Liver (tissue), 9 donors: Measurements from ENCODE around the gene SLC2A10. TPM values are rescaled to one million over a fixed set of nuclear protein-coding genes. Genes with fewer than 3 reads are reported as not detected.

Experiments used
- DNase-seq: peaks from one replicate; pipeline ENCODE4 v3.0.0-alpha.2; 2017; ENCODE audit warnings: low spot score
- H3K27ac ChIP-seq, 2 donors: one replicate each; pipeline ENCODE4 v1.7.0; 2013; ENCODE audit warnings: inconsistent platforms in 2 of 2, low read length in 2 of 2, control low read depth in 1 of 2, low read depth in 1 of 2, mild to moderate bottlenecking in 1 of 2
- H3K27me3 ChIP-seq, 4 donors: one replicate each; pipeline versions ENCODE4 v1.6.1 to v1.7.0; 2013; ENCODE audit warnings: low read length in 3 of 4, inconsistent platforms in 1 of 4, mild to moderate bottlenecking in 1 of 4, moderate library complexity in 1 of 4; ENCODE audit not compliant: control insufficient read depth in 4 of 4, insufficient read depth in 4 of 4
- H3K36me3 ChIP-seq, 4 donors: one replicate each; pipeline versions ENCODE4 v1.6.1 to v1.7.0; 2013; ENCODE audit warnings: low read length in 3 of 4, mild to moderate bottlenecking in 3 of 4, low read depth in 1 of 4, moderate library complexity in 1 of 4; ENCODE audit not compliant: control insufficient read depth in 4 of 4, insufficient read depth in 3 of 4
- H3K4me1 ChIP-seq, 4 donors: one replicate each; pipeline versions ENCODE4 v1.6.1 to v1.7.0; 2013; ENCODE audit warnings: low read length in 3 of 4, mild to moderate bottlenecking in 3 of 4, moderate library complexity in 1 of 4; ENCODE audit not compliant: control insufficient read depth in 4 of 4, insufficient read depth in 4 of 4
- H3K4me3 ChIP-seq, 3 donors: one replicate each; pipeline versions ENCODE4 v1.6.1 to v1.7.0; 2013; ENCODE audit warnings: low read length in 3 of 3, control low read depth in 1 of 3, low read depth in 1 of 3, mild to moderate bottlenecking in 1 of 3
- H3K9ac ChIP-seq, 2 donors: one replicate each; pipeline ENCODE4 v1.7.0; 2013; ENCODE audit warnings: low read length in 2 of 2, mild to moderate bottlenecking in 2 of 2, moderate library complexity in 2 of 2, control low read depth in 1 of 2, low read depth in 1 of 2
- H3K9me3 ChIP-seq, 4 donors: one replicate each; pipeline versions ENCODE4 v1.6.1 to v1.7.0; 2013; ENCODE audit warnings: low read length in 3 of 4; ENCODE audit not compliant: control insufficient read depth in 4 of 4
- EGR1 ChIP-seq, 2 donors: IDR thresholded peaks; 2 replicates each; pipeline ENCODE4 v1.6.1; 2016 to 2018; ENCODE audit warnings: antibody characterized with exemption in 2 of 2, low read depth in 2 of 2
- FOXA1 ChIP-seq: IDR thresholded peaks from 2 replicates; pipeline ENCODE4 v1.6.1; 2016; ENCODE audit warnings: antibody characterized with exemption
- GABPA ChIP-seq, 2 donors: IDR thresholded peaks in 1 of 2; conservative IDR thresholded peaks in 1 of 2; 2 replicates each; pipeline ENCODE4 v1.6.1; 2016; ENCODE audit warnings: antibody characterized with exemption in 2 of 2, mild to moderate bottlenecking in 1 of 2, moderate library complexity in 1 of 2
- HNF4G ChIP-seq: IDR thresholded peaks from 2 replicates; pipeline ENCODE4 v1.6.1; 2016; ENCODE audit warnings: antibody characterized with exemption
- JUND ChIP-seq, 2 donors: IDR thresholded peaks; 2 replicates each; pipeline ENCODE4 v1.6.1; 2016; ENCODE audit warnings: antibody characterized with exemption in 2 of 2
- MAX ChIP-seq: IDR thresholded peaks from 2 replicates; pipeline ENCODE4 v1.6.1; 2016; ENCODE audit warnings: antibody characterized with exemption
- NR2F2 ChIP-seq: IDR thresholded peaks from 2 replicates; pipeline ENCODE4 v1.6.1; 2016; ENCODE audit warnings: antibody characterized with exemption
- RAD21 ChIP-seq, 2 donors: IDR thresholded peaks; 2 replicates each; pipeline ENCODE4 v1.6.1; 2016; ENCODE audit warnings: antibody characterized with exemption in 2 of 2, mild to moderate bottlenecking in 2 of 2
- REST ChIP-seq: IDR thresholded peaks from 2 replicates; pipeline ENCODE4 v1.6.1; 2016; ENCODE audit warnings: antibody characterized with exemption, mild to moderate bottlenecking
- RXRA ChIP-seq, 2 donors: IDR thresholded peaks; 2 replicates each; pipeline ENCODE4 v1.6.1; 2017 to 2018; ENCODE audit warnings: antibody characterized with exemption in 2 of 2, mild to moderate bottlenecking in 1 of 2
- SP1 ChIP-seq: IDR thresholded peaks from 2 replicates; pipeline ENCODE4 v1.6.1; 2018; ENCODE audit warnings: antibody characterized with exemption, mild to moderate bottlenecking
- TAF1 ChIP-seq: conservative IDR thresholded peaks from 2 replicates; pipeline ENCODE4 v1.6.1; 2016; ENCODE audit warnings: antibody characterized with exemption, mild to moderate bottlenecking
- YY1 ChIP-seq: IDR thresholded peaks from 2 replicates; pipeline ENCODE4 v1.6.1; 2016; ENCODE audit warnings: antibody characterized with exemption, mild to moderate bottlenecking
- WGBS: extraction: QIAGEN DNeasy Blood & Tissue Kit; methylation state at CpG from one replicate; pipeline ENCODE4 v1.1.7; 2013; 5-methylcytosine and 5-hydroxymethylcytosine counted together
- polyA plus RNA-seq, 2 donors: library from polyadenylated mRNA; stranded (reverse) in 1 of 2; unstranded in 1 of 2; fragments of 200-250 nt in 1 of 2; fragments of >200 nt in 1 of 2; fragmentation: Nextera tagmentation in 1 of 2; extraction: Ambion mirVana in 1 of 2; gene quantifications; one replicate each; pipeline versions ENCODE4 v1.2.1 to v1.2.3, GENCODE V29; 2013 to 2015
- total RNA-seq, 2 donors: library from RNA; depleted of rRNA; stranded (reverse); fragments of >200 nt; gene quantifications; one replicate each; pipeline ENCODE4 v1.2.3, GENCODE V29; 2014
- donor health status: healthy.
- donor health status: healthy.
- donor health status: healthy.
- donor health status: healthy.
- donor health status: healthy.

The SLC2A10 gene
- total and polyA plus RNA-seq, 4 donors = 8.0 to 79.7 (median 26.7) TPM

- Histone ChIP-seq H3K4me3 (no peak overlapping the region), H3K9me3 (no peaks in the 10 kb centered on the region), H3K27me3 (no peaks in the 10 kb centered on the region), H3K9ac (no peak overlapping the region), H3K27ac (no peak overlapping the region), H3K36me3 (no peaks in the 10 kb centered on the region), H3K4me1 (peaks cover 0 to 33% (median 3%) of the 10 kb centered on the region in 4 donors)
- TF ChIP-seq TAF1 = no peak
- no peak for TF ChIP-seq YY1
- WGBS = 75% methylated on average over 6 of the region's 6 CpGs
- DNase-seq = no peak
Measured at GRCh38 chr20:46700481-46700880, 9.0 kb upstream of the SLC2A10 start.

- Histone ChIP-seq H3K27me3 (no peaks in the 10 kb centered on the region), H3K4me1 (peaks cover 3 to 39% (median 6%) of the 10 kb centered on the region in 4 donors), H3K9ac (no peak overlapping the region), H3K27ac (no peak overlapping the region), H3K9me3 (no peaks in the 10 kb centered on the region), H3K4me3 (no peak overlapping the region), H3K36me3 (no peaks in the 10 kb centered on the region)
- no peak for TF ChIP-seq HNF4G
- TF ChIP-seq NR2F2 = no peak
- no peak for TF ChIP-seq RAD21 (IDR thresholded peaks at IDR 0.05)
- TF ChIP-seq SP1 = no peak
- no peak for TF ChIP-seq REST
- no peak for TF ChIP-seq RXRA (IDR thresholded peaks at IDR 0.05)
- TF ChIP-seq MAX = no peak
- no peak for TF ChIP-seq EGR1 (IDR thresholded peaks at IDR 0.05; ENCODE audit: low read depth in 2 of 2)
- no peak for TF ChIP-seq JUND (IDR thresholded peaks at IDR 0.05)
- TF ChIP-seq GABPA (IDR thresholded peaks at IDR 0.05 in 1 of 2, conservative IDR thresholded peaks at IDR 0.05 in 1 of 2) = no peak
- no peak for TF ChIP-seq YY1
- DNase-seq = no peak
- WGBS = 88% methylated on average over 2 of the region's 2 CpGs
Measured at GRCh38 chr20:46701057-46701456, 8.4 kb upstream of the SLC2A10 start.

- Histone ChIP-seq H3K27me3 (no peaks in the 10 kb centered on the region), H3K4me1 (peaks cover 3 to 43% (median 7%) of the 10 kb centered on the region in 4 donors), H3K9ac (no peak overlapping the region), H3K9me3 (no peaks in the 10 kb centered on the region), H3K27ac (no peak overlapping the region), H3K4me3 (no peak overlapping the region), H3K36me3 (no peaks in the 10 kb centered on the region)
- TF ChIP-seq RAD21 (IDR thresholded peaks at IDR 0.05) = no peak
- TF ChIP-seq EGR1 (IDR thresholded peaks at IDR 0.05; ENCODE audit: low read depth in 2 of 2) = no peak
- no peak for TF ChIP-seq FOXA1
- 74% methylated on average over 4 of the region's 4 CpGs for WGBS
- no peak for DNase-seq
Measured at GRCh38 chr20:46701556-46701955, 7.9 kb upstream of the SLC2A10 start.
